CD4-positive, alpha-beta T cell treated with Interleukin-17A for 1 hour (primary cell): Measurements from ENCODE around the gene ARHGAP25.

ENCODE experiments used
- DNase-seq: peaks from one replicate; pipeline ENCODE4 v3.0.0-alpha.2; 2020

The ARHGAP25 gene

DNA sequence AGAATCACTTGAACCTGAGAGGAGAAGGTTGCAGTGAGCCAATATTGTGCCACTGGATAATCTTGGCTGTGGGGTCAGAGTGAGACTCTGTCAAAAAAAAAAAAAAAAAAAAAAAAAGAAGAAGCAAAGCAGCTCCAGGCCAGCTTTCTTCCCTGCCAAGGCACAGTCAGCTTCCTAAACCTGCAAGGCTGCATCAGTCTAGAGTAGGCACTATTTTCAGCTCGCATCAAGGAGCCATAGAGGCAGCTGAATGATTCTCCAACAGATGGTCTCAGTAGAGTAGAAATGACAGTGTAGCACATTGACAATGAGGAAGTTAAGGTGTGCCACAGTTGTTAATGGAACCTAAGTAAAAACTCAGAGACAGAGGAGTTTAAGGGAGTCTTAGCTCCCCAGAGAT is 101.0 kb downstream of the ARHGAP25 start:
- DNase-seq, result no peak

DNA sequence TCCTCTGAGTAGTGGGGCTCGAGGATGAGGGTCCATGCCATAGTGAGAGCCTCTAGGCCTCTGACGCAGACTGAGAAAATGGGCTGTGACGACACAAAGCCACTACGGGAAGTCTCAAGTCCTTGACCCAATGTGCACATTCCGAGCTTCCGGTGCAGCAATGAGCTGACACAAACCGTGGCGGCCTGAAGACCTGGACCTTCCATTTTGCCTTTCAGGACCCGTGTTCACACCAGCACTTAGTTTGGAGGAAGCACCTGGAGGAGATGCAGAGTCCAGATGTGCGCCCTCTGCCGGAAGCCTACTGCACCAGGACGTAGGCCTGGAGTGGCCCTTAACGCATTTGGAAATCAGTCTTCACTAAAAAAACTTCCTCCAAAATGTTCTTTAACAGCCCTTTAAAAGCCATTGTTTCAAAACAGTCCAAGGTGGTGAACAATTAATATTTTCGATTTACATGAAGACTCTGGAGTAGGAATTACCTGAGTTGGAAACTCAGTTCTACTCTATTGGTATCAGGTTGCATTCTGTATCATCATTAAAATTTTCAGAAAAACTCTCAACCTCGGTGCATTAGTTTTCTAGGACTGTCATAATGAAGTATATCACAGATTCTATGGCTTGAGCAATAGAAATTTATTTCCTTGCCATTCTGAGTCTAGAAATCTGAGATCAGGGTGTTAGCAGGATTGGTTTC is 102.7 kb downstream of the ARHGAP25 start:
- peak; percentile 73 for DNase-seq

GRCh38 chr2:68837861-68838341 is 103.3 kb downstream of the ARHGAP25 start:
- no peak for DNase-seq

- DNase-seq, result no peak
Observed at GRCh38 chr2:68838641-68839040, 104.0 kb downstream of the ARHGAP25 start.

DNA sequence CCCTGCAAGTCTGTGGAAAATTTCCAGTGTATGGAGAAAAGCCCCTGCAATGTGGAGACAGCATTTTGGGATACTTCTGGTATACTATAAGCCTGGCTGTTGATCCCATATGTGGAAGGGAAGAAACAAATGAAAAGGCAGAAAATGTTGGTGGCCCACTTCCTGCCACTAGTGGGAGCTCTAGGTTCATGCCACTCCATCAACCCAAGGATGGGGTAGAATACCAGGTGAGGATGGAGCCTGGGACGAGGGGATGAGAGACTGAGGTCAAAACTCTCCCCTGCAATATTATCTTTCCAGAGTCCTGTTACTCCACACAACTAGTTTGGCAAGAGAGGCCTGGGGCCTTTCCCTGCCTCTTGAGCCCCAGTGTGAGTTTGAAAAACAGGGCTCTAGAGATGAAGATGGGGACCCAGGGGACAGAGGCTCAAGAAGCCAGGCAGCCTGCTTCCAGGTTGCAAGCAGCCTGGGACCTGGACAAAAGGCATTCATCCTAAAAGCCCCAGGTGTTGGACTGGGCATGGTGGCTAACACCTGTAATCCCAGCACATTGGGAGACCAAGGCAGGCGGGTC is 104.7 kb downstream of the ARHGAP25 start:
- DNase-seq, result peak; percentile 44

DNA sequence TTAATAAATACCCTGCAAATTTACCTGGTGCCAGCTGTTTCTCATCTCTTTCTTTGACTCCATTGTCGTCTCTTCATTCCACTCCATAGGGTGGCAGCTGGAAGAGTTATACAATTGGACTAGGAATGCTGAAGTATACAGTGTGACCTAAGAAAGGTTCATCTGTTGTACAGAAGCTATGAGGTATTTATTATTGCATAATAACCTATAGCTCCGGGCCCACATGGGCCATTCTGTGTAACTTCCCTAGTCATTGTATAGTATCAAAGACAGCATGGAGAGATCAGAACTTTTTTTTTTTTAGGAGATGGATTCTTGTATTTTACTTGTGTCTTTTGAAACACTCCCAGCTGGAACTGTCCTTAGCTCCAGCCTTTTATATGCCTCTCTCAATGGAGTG is 110.4 kb downstream of the ARHGAP25 start:
- DNase-seq, result no peak

DNA sequence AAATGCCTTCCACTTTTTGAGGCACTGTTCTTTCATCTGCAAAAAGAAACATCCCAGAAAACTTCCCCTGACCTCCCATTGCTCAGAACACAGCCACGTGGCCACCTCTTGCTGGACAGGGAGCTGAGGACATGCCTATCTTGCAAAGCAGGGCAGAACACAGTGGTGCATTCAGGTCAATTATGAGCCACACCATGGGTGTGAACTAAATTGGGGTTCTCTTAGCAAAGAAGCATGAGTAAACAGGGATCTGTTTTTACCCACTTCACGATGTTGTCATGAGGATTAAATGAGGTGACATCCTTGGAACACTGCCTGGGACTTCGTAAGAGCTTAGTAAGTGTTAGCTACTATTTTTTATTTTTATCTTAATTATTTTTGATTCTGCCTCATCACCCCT is 111.5 kb downstream of the ARHGAP25 start:
- DNase-seq, result no peak

DNA sequence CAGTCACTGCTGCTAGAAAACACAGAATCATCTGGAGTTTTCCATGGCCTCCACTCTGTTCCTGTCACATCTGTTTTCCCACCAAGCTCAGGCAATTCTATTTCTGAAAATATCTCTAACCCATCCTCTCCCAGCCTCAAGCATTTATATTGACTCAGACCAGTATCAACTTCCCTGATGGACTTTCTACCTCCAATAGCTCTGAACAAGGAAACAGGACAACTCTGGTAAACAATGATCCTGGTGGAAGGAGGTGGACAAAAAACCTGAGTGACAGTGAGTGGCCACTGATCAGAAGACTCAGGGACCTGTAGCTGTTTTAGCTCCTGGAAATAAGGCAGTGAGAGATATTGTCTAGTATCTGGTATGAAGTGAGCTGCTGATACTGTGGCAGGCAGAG is 113.1 kb downstream of the ARHGAP25 start:
- DNase-seq, result no peak

GRCh38 chr2:68849579-68850030 is 115.0 kb downstream of the ARHGAP25 start:
- no peak for DNase-seq

DNA sequence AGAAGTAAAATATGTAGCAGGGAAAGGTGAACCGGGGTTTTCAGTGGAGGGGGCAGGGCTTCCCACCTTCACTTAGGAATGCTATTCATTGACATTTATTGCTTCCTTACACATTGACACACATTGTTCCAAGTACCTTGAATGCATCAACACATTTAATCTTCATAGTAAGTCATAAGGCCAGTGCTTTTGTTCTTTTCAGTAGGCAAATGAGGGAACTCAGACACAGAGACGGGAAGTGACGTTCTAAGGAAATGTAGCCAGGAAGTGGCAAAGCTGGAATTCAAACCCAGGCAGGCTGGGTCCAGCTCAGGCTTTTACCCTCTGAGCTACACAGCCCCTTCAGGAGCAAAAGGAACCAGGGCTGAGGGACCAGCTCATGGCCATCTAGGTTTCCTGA is 115.9 kb downstream of the ARHGAP25 start:
- no peak for DNase-seq

- DNase-seq, result no peak
Observed at GRCh38 chr2:68853035-68853434, 118.4 kb downstream of the ARHGAP25 start.

- no peak for DNase-seq
Observed at GRCh38 chr2:68853915-68854314, 119.3 kb downstream of the ARHGAP25 start.

- no peak for DNase-seq
Observed at GRCh38 chr2:68854476-68854875, 119.9 kb downstream of the ARHGAP25 start.

- DNase-seq, result no peak
Observed at GRCh38 chr2:68855550-68855949, 120.9 kb downstream of the ARHGAP25 start.

DNA sequence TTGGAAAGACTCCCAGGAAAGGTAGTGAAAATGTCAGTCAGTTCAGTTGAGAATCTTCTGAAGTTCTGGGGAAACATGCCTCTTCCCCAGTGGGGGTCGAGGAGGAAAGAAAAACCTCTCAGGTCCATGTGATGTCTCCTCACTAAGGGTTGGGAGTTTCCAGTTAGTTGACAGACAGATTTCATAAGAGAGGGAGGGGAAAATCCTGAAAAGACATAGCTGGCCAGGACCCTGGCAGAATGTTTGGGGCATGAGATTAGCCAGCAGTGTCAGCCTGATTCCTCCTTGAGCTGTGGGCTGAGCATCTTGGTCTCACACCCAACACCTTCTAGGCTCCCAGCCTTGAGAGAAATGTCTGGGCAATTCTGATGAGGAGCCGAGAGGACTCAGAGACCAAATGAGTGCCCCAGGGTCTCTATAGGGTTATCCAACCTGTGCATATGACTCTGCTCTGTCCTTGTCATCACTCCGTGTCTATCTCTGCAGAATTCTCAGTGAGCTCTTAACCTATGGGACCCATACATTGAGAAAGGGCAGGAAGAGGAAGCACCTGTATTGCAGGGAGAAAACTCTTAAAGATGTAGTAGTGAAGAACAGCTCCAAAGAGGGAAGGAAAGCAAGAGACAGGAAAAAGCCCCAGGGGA is 122.7 kb downstream of the ARHGAP25 start:
- no peak for DNase-seq

DNA sequence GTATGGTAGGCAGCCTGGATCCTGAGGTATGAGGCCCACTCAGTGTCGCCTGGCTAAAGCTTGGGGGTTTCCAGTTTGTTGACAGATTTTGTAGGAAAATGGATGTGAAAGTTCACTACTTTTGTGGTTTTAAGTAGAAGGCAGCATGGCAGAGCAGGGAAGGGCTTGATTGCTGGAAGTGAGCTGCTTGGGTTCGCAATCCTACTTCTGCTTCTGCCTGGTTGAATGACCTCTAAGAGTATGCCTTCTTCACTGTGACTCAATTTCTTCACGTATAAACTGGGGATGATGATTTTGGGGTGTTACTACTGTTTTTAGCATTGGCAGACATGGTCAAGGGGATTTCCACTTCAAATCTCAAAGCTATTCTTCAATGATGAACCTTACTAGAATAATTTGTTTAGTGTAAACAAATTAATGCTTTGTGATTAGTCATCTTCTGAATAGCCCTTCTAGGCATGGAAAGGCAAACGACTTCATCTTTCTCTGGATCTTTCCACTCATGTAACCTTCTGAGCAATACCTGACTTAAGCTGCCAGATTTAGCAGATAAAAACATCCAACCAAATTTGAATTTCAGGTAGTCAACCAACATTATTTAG is 123.3 kb downstream of the ARHGAP25 start:
- peak; percentile 19 for DNase-seq

GRCh38 chr2:68860111-68860510 is 125.5 kb downstream of the ARHGAP25 start:
- DNase-seq, result no peak

- no peak for DNase-seq
Observed at GRCh38 chr2:68861330-68861729, 126.7 kb downstream of the ARHGAP25 start.

- no peak for DNase-seq
Observed at GRCh38 chr2:68862889-68863288, 128.3 kb downstream of the ARHGAP25 start.

GRCh38 chr2:68863996-68864395 is 129.4 kb downstream of the ARHGAP25 start:
- no peak for DNase-seq

DNA sequence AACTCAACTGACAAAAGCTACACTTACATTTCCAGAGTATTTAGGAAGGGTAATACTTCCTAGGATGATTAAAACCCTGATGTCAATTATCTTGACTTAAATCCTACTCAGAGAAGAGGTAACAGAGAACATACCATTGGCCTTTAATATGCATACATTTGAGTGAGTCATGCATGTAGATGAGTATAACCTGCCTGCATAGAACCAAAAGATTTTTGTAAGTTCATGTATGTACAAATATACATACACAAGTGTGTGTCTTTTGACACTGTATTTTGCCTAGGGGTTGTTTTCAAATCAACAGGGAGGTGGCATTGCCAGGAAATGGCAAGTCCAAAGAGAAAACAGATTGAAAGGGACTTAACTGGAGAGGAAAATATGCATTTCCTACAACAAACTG is 130.5 kb downstream of the ARHGAP25 start:
- DNase-seq, result no peak

GRCh38 chr2:68870215-68870614 is 135.6 kb downstream of the ARHGAP25 start:
- no peak for DNase-seq

DNA sequence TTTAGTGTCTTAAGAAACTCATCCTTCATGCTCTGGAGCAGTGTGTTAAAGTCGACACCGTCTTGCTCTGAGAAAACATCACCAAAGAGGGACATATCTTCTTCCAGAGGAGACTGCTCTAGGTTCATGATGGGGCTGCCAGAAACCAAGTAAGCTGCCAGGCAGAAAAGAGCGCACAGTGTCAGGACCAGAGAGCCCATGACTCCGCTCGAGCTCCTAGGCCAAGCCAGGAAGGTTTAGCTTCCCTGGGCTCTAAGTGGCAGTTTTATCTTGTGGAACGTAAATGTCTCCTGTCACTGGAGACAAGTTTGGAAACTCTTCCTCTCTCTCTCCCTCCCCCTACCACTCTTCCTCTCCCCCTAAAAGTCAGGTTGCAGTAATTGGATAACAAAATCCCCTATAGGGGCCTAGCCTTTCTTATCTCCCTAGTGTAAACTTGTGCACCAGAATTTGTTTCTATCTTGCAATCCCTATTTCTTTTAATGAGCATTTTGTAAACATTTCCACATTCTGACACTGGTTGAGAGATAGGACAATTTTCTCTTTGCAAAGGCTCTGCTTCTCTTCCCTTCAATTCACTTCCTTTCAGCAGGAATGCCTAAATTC is 136.7 kb downstream of the ARHGAP25 start, which contains the start of gene BMP10:
Gene BMP10 (minus strand): TSS at position 239 of the 606 bp plus-strand sequence. CDS start 39 bp downstream, at position 200.
- no peak for DNase-seq
